Fibroblast of lung (primary cell): ENCODE measurements around the gene MITF.

ENCODE experiments used
- EZH2 ChIP-seq: IDR thresholded peaks from 2 replicates; pipeline ENCODE4 v1.5.1; 2012; ENCODE audit warnings: low read length, control low read depth, mild to moderate bottlenecking; ENCODE audit errors: missing control alignments
- TF ChIP-seq, protein P1 (sequence below), 2 donors: IDR thresholded peaks in 1 of 2; conservative IDR thresholded peaks in 1 of 2; 1 replicate in 1 of 2; 2 replicates in 1 of 2; pipeline ENCODE4 v1.5.1; 2011 to 2012; ENCODE audit warnings: low read length in 2 of 2, control low read depth in 1 of 2, inconsistent platforms in 1 of 2, low read depth in 1 of 2, mild to moderate bottlenecking in 1 of 2

DNA sequence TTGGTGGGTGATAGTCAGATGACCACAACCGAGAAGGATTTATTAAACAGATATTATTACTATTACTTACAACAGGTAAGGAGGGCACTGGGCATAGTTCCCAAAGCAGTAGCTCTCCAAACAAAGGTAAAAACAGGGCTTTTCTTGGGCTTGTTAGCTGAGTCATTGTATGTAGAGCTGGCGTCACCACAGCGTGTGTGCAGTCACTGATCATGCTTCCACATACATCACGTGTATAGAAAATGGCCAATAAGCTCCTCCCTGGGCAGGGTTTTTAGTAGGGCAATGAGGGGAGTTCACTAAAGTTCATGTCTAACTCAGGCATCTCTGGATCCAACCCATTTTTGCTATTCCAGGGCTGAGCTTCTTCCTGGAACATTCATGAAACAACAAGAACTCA, 254.5 kb downstream of the MITF start:
- no peak for TF ChIP-seq EZH2
- TF ChIP-seq, protein P1, sequence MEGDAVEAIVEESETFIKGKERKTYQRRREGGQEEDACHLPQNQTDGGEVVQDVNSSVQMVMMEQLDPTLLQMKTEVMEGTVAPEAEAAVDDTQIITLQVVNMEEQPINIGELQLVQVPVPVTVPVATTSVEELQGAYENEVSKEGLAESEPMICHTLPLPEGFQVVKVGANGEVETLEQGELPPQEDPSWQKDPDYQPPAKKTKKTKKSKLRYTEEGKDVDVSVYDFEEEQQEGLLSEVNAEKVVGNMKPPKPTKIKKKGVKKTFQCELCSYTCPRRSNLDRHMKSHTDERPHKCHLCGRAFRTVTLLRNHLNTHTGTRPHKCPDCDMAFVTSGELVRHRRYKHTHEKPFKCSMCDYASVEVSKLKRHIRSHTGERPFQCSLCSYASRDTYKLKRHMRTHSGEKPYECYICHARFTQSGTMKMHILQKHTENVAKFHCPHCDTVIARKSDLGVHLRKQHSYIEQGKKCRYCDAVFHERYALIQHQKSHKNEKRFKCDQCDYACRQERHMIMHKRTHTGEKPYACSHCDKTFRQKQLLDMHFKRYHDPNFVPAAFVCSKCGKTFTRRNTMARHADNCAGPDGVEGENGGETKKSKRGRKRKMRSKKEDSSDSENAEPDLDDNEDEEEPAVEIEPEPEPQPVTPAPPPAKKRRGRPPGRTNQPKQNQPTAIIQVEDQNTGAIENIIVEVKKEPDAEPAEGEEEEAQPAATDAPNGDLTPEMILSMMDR (conservative IDR thresholded peaks at IDR 0.05 in 1 of 2, IDR thresholded peaks at IDR 0.05 in 1 of 2; ENCODE audit: low read depth in 1 of 2, low read length in 2 of 2), result no peak
